NCI-H1694 treated with DMSO at 0.1 percent for 48 hours (cell line): ENCODE measurements around the gene LRRC75A.
A peak's percentile ranks its signal among the peaks of the same experiment; 100 is the strongest.
"Not testable (repeated sequence)": the region's sequence is repeated elsewhere in the genome, so short reads cannot be mapped to it uniquely, and the experiment has no call there.

ENCODE experiments used
- DNase-seq: peaks from one replicate; lab custom pipeline; 2025; lab: John Stamatoyannopoulos, UW

LRRC75A gene

DNA sequence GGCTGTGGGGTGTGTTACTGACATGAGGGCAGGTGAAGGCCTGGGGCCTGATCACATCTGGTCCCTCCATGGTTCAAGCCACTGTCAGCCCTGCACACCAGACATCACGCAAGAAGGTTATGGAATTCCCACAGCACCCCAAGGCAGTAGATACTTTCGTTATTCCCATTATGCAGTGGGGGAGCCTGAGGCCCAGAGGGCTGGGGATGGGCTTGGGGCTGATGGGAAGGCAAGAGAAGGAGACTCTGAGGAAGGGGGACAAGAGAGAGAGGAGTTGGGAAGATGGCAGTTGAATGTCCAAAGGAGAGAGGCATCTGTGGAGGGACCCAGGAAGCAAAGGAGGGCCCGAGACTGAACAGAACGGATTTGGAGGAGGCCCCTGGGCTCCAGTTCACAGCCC lies 42.0 kb downstream of the LRRC75A start:
- no peak for DNase-seq

DNA sequence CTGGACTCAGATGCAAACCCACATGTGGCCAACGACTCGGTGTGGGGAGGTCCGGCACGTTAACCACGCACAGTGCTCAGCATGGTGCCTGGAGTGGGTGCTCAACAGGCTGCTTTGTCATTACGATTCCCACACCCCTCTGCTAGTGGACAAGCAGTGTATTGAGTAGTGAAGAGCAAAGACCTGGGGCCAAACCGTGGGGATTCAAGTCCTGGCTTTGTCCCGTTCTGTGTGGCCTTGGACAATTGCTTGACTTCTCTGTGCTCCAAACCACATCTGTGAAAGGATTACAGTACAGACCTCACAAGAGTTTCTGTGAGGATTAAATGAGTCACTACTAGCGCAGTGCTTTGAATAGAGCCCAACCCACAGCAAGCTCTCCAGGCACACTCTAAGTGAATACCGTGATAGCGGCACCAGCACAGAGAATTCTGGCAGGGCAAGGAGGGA lies 42.8 kb downstream of the LRRC75A start:
- DNase-seq = no peak

DNA sequence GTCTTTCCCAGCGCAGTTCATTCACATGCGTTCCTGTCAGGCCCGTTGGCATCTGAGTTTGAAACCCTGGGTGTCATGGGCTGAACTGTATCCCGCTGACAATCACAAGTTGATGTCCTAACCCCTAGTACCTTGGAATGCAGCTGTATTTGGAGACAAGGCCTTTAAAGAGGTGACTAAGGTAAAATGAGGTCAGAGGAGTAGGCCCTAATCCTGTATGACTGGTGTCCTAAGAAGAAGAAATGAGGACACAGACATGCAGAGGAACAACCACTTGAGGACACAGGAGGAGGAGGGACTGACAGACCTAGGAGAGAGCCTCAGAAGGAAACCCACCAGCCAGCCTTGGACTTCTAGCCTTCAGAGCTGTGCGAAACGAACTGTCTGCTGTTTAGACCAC lies 43.5 kb downstream of the LRRC75A start:
- DNase-seq = no peak

DNA sequence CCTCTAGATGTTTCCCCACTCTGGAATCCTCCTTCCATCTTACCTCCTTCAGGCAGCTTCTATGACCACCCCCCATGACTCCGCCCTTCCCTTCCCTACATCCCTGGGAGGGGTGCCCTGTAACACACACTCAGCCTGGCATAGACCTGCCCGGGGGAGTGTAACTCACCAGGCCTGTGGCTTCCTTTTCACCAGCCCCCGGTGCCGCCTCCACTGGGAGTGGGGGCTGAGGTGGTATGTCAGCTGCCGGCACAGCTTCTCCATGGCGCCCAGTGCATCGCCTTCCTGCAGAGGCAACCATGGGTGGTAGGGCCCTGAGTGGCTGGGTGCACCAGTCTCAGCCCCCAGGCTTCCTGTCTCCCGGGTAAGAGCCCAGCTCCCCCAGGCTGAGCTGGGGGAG lies 44.3 kb downstream of the LRRC75A start:
- no peak for DNase-seq

DNA sequence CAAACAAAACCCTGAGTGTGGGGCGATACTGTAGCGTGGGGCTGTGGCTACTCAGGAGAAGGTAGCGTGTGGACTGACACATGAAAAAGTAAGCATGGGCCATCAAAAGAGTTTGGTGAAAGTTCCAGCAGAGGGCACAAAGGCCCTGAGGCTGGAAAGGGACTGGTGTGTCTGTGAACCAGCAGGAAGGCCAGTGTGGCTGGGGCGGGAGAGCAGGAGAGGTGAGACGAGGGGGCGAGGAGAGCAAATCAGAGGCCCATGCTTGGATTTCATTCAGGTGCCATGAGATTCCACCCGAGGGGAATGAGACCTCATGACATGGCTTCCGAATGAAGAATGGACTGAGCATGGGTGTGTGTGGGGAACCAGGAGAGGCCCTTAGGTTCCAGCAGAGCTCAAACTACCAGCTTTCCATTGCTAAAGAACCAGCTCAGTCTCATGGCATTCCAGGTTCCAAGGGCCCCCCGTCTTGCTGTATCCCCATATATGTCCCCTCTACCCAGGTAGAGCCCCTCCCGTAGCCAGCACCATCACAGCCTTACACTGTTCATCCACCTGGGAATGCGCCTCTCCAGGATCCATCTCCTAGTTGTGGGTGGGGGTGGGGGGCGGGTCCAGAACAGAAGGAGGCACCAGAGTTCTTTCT lies 45.5 kb downstream of the LRRC75A start:
- DNase-seq = no peak

DNA sequence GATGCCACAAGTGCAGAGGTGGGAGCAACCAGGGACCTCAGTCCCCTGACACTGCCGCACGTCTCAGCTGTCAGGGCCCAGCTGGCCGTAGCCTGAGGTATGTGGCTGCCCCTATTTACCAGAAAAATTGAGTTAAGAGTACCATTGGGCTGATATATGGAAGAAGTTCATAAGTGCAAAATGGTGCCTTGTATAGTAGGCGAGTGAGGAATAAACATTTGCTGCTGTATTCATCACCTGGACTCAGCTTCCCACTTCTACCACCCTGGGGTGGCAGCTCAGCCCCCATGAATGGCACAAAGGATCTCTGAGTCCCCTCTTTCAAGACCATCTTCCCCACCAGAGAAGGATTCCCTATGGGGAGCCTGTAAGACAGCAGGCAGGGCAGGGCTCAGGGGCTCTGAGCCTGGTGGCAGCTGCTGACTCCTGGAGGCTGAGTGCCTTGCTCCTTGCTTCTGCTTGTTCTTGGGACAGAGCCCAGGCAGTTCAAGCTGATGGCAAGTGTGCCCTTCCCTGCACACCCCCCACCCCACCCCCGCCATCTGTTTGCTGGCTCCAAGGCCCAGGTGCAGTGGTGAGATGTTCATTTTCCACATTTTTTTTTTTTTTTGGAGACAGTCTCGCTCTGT lies 47.6 kb downstream of the LRRC75A start:
- DNase-seq = peak; percentile 86

DNA sequence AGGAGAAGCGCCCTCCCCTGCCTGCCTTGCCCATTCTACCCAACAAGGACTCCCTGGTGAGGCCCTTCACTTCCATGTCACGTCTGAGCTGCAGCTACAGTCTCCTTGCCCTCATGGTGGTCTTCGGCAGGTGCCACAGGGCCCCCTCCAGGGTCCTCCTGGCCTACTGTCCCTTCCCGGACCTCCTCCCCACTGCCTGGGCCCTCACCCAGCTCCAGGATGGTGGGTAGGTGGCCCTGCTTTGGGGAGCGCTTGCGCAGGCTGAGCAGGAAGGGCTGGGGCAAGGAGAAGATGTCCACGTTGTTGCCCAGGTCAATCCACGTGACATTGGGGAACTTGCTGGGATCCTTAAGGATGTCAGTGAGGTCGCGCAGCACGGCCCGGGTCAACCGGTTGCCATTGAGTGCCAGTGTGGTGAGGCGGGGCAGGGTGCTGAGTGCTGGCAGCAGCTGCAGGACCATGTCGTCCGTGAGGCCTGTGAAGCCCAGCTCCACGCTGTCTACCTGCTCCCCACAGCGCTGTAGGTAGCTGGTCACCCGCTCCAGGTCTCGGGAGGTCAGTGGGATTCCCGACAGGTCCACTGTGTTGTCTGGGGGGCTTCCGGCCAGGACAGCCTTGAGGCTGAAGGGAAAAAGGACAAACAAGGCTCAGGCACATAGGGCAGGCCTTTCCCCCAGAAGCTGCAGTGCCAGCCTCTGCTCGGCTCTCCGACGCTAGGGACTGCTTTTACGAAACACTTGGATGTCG lies 48.3 kb downstream of the LRRC75A start:
- no peak for DNase-seq

DNA sequence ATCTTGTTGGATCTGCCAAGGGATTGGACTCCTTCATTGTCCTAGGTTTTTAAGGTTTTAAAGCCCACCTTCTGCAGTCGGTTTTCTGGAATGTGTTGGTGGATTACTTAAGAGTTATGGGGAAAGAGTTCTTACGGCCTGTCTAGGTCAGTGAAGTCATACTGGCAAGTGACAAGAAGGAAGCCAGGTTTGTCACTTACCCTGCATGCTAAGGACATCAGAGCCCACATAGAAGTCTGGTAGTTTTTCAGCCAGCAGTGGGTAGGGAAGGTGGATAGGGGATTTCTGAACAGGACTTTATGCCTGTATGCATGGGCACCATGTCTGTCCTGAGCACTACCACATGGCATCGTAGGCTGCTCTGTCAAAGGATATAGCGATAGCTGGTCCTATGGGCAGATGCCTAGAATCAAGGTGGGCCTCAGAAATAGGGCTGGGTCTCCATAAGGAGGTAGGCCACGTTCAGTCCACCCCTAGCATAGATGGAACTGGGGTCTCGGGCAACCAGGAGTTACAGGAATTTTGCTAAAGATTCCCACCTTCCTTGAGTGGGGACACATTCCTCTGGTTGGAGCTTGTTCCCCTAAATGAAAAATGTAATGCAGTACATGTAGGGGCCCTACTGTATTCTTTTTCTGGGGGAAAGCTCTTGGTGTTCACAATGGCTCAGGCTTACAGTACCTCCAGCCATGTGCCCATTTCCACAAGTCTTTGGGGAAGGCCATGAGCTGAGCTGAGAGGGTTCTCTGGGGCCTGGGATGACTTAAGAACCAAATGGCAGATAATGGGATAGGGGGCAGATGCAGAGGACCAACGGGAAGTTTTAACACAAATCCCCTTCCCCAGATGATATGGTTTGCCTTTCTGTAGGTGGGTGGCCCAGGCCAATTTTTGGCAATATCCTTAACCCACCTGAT lies 49.1 kb downstream of the LRRC75A start:
- no peak for DNase-seq

DNA sequence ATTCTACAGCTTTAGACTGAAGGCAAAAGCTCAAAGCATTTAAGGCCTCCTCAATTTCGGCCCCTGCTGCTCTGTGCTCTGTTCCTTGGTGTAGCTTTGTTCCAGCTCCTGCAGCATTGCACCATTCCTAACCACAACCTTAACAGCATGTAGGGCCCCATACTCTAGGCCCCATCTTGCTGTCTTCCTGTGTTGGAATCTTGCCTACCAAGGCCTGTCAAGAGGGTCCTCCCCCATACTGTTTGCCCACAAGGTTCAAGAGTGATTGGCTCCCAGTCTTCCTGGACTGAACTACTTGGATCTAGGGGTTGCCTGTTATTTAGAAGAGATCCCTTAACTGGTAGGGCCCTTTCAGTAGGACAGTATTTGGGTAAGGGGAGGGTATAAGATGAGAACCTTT lies 49.9 kb downstream of the LRRC75A start:
- DNase-seq = no peak

DNA sequence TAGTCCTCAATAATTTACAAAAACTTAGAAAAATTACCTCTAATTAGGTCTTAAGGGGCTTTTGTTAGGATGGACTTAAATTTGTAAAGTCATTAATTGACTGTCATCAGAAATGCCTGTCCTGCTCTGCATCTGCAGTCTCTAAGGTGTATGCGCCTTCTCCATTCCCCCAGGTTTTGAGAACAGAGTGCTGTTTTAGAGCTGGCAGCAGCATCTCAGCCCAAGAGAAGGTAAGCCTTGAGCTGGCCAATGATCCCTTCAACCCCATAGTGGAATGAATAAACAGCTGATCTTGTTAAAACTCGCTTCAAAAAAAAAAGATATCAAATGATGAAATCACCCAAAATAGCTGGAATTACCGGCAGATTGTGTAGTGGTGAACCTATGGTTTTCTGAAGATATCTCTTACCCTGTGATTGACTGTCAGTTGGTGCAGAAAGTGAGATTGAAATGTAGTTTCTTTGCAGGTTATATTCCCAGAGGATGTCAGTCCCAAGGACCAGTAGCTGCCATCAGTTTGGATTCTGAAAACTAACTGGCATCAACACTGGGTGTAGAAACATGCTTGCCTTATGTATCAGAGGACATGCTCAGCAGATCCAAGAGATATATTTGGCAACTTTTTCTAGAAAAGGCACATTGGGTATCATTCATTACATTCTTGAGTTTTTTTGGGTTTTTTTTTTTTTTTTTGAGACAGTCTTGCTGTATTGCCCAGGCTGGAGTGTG lies 50.9 kb downstream of the LRRC75A start:
- DNase-seq = no peak

DNA sequence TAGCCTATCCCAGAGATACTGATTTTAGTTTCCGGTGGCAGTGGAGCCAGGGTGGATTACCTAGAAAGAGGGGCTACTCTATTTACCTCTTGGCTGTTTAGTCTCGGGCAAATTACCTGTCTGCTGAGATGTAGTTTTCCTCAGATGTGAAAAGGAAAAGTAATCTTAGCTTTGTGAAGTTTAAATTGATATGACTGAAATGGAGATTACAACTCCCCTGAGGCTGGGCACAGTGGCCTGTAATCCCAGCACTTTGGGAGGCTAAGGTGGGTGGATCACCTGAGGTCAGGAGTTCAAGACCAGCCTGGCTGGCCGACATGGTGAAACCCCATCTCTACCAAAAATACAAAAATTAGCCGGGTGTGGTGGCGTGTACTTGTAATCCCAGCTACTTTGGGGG lies 51.6 kb downstream of the LRRC75A start:
- not testable (repeated sequence) for DNase-seq

DNA sequence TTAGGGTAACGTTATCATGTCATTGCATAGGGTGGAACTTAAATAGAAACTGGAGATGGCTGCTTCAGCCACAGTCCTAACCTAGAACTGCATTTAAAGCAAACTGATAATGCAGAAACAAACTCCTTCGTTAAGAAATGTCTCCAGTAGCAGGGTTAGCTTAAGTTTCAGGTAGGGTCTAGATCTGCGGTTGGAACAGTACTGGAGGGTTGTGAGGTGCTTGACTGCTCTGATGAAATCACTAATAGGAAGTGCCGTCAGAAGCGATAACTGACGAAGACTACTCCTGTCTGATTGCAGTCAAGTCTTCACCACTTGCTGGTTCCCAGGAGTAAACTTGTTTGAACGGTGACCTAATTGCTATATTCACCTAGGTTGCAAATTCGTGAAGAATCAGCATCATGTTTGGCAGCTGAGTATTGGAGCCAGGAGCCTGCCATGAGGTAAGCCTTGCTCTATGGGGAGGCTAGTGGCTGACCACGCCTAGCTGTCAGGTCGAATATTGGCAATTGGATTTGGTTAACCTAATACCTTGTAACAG lies 52.1 kb downstream of the LRRC75A start:
- no peak for DNase-seq

DNA sequence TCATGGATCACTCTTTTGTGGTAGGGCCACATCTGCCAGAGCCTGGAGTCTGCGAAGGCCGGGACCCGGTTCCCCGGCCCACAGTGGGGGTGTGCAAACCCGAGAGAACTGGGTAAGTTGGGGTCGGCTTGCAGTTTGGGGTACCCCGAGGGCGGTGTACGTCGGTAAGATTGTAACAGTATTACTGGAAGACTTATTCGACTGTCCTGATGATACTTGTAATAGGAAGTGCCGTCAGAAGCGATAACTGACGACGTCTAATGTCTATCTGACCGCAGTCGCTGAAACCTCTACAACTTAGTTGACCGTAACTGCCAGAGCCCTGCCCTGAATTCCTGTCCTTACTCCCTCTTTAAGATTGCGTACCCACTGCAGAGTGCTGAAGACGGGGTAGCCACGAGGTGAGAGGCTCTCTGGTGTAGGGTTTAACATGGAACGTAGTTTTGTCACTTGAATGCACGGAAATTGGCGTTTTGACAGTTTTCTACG lies 52.6 kb downstream of the LRRC75A start:
- DNase-seq = no peak

DNA sequence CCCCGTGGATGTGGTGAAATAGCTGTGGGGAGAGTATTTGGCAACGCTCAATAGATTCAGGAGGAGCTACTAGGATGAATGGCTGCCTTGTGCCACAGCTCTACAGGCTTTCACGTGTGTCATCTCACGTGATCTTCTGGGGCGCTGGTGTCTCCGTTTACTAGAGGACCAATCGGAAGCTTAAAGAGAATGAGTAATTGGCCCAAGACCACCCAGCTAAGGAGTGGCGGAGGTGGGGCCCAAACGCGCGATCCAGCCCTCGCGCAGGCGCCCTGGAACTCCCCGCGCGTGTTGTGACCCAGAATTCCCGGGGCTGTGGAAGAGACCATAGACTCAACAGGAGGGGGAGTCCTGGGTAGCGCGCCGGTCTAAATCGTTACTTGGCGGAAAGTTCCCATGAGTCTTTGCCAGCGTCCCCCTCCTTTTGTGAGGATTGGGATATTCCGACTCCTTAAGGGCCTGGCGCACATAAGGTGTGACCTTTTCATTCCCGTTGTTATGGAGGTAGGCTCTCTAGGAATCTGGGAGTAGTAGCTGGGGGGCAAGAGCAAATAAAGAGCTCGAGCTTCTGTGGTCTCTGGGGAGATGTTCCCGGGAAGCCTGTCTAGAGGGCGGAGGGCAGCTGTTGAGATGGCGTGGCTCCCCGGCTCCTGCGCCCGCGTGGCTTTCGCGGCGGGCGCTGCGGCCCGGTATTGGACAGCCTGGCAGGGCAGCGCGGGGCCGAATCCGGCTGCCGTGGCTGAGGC lies 53.3 kb downstream of the LRRC75A start:
- peak; percentile 99 for DNase-seq

DNA sequence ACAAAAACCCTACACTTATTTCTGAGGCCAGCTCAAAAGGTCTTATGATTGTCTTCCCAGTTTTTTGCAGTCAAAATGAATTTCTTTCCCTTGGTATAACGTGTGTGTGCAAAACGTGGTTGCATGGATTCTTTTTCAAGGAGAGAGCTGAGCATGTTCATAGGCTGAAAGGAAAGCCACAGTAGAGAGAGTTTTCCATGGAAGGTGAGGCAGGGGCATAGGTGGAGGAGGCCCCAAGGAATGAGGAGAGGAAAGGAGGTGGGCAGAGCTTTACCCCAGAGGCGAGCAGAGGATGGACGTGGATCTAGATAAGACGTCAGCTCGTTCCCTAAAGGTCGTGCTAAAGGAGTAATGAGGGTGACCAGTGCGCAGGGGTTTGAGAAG lies 53.8 kb downstream of the LRRC75A start:
- DNase-seq = no peak

DNA sequence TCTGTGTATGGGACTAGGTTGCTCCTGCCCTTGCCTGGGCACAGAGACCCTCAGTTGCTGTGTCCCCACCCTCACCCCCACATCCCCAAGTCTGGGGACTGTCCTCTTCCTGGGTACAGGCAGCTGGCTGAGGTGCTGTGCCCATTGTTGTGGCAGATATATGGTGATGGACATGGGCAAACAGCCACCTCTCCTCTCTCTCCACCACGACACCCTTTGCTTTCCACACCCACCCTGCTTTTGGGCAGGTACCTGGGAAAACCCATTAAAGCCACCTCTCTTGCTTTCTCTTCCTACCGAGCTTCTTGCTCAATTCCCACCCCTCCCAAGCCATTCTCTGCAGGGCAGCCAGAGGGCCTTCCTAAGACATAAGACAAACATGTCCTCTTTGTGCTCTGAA lies 54.9 kb downstream of the LRRC75A start:
- no peak for DNase-seq

DNA sequence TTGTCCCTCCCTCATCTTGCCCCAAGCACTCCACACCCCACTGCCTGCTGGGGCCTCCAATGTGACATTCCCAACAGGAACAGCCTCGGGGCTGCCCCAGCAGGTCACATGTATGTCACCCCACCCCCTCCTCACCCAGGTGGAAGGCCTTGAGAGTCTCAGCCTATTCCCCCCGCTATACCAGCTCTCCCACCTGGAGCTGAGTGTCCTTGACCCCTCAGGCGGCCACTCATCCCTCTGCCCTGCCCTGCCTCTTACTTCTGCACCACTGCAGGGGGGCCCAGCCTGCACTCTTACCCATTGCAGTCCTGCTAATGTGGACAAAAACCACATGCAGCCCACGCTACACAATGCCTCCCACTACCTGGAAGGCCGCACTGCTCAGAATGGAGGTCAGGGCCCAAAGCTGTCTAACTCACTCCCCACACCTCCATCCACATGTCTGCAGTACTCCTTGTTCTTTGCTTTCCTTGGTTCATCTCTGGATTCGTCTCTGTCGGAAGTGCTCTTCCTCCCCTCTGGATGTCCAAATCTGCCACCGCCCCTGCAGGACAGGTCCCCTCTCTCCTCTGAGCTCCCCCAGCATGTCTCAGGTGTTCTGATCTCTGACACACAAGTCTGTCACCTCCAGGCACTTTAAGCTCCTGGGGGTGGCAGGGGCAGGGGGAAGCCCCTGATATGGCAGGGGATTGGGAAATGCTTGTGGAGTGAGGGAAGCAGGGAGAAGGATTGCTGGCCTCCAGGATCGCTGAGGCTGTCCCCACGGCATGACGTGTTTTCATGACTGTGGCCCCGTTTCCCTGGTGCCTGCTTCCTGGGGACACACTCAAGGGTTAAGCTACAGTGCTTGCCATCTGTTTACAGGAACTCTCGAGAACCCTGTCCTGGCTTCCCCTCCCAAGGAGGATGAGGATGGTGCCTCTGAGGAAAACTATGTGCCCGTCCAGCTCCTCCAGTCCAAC lies 55.8 kb downstream of the LRRC75A start:
- no peak for DNase-seq

DNA sequence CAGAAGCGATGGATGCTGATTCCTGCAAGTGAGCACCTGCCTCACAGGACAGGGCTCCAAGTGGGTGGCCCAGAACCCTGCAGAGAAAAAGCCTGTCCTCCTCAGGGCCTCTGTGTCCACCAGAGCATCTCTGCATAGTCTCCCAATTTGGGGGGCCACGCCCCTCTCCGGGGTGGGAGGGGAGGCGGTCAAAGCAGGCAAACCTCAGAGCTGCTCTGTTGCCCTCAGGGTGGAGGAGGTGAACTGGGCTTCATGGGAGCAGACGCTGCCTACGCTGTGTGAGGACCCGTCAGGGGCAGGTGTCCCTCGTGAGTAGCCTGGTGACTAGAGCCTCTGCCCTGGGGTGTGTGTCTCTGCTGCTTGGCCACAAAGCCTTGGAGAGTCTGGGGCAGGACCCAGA lies 57.3 kb downstream of the LRRC75A start:
- DNase-seq = no peak

DNA sequence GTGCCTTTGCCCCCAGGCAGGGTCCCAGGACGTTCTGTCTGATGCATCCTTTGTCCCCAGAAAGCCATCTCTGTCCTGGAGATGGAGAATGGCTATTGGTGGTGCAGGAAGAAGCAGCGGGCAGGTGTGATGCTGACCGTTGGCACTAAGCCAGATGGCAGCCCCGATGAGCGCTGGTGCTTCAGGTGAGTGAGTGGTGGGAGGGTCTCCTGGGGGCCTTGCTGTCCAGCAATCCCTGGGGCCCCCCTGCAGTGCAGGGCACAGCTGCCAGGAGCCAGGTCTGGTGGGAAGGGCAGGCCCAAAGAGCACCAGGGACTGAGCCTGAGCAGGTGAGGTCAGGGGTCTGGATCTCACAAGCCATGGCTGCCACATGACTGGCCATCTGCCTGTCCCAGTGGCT lies 58.5 kb downstream of the LRRC75A start:
- DNase-seq = no peak
